Effector CD4-positive, alpha-beta T cell (primary cell): ENCODE data around the gene WDR37.
"Not testable (repeated sequence)": the region's sequence is repeated elsewhere in the genome, so short reads cannot be mapped to it uniquely, and the experiment has no call there.

ENCODE experiments used
- DNase-seq: peaks from one replicate; pipeline ENCODE4 v3.0.0-alpha.2; 2020
- total RNA-seq: gene quantifications from one replicate; lab custom pipeline; 2026; lab: John Stamatoyannopoulos, UW

The WDR37 gene
- 58.5 reads per million, percentile 72 among the genes with 10 or more reads in this experiment for total RNA-seq

DNA sequence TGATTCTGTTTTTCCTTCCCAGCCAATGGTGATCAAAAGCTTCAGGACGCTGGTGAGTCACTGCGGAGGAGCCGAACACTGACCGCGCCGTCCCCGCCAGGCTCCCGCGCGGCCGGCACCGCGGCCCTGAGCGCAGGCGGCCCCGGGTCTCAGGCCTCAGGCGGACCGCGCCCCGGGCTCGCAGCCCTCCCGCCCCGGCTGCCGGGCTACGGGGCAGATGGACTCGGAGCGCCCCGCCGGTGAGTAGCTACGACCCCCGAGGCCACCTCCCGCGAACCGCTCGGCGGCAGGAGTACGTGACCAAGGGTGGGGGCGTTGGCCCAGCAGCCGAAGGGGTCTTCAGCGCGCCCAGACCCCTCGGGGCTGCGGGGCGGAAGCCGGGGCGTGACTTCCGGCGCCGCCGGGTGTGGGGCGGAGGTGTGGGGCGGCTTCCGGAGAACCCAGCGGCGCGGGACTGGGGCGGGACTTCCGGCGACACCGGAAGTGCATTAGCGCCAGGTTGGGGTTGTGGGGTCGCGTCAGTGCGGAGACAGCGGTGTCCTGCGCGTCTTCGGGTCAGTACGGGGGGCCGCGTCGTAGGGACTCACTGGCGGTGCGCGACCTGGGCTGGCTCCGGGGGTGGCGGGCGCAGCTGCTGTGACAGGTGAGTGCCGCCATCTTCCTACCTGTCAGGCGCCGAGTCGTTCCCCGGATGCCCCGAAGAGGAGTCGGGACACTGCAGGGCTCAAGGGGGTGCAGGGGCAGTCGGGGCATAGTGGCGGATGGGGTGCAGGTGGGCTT is at the start of gene WDR37:
Gene WDR37 (plus strand): TSS at position 60 of the 780 bp plus-strand sequence. CDS start 15,771 bp downstream, outside the sequence.
- peak; percentile 88 for DNase-seq

- no peak for DNase-seq
These were observed 49.6 kb upstream of the WDR37 start for GRCh38 chr10:1006573-1006972.

- DNase-seq, result no peak
These were observed 48.6 kb upstream of the WDR37 start for GRCh38 chr10:1007583-1007982.

GRCh38 chr10:1009071-1009494 is 47.1 kb upstream of the WDR37 start:
- no peak for DNase-seq

GRCh38 chr10:1009947-1010346 is 46.2 kb upstream of the WDR37 start:
- not testable (repeated sequence) for DNase-seq

- DNase-seq, result no peak
These were observed 45.5 kb upstream of the WDR37 start for GRCh38 chr10:1010703-1011102.

- DNase-seq, result no peak
These were observed 44.5 kb upstream of the WDR37 start for GRCh38 chr10:1011696-1012095.

- DNase-seq, result no peak
These were observed 40.5 kb upstream of the WDR37 start for GRCh38 chr10:1015688-1016087.

GRCh38 chr10:1019362-1019761 is 36.8 kb upstream of the WDR37 start:
- no peak for DNase-seq

GRCh38 chr10:1020460-1020859 is 35.7 kb upstream of the WDR37 start:
- no peak for DNase-seq

DNA sequence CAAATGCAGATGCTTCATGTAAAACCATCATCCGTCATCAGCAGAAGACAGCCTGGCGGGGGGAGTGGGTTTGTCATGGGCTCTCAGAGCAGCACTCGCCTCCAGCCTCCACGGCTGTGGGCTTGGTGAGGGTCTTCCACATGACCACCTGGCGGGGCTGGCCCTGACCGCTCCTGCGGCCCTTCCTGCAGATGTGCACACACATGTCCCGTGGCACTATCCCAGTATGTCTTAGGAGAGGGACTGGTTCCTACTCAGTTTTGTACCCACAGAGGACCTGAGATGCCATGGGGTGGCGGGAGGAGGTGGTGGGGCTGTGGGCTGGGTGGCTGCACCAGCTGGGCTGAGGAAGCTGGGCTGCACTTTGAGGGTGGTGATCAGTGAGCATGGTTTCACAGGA is 35.2 kb upstream of the WDR37 start:
- DNase-seq, result no peak

GRCh38 chr10:1022413-1022812 is 33.8 kb upstream of the WDR37 start:
- DNase-seq, result no peak

DNA sequence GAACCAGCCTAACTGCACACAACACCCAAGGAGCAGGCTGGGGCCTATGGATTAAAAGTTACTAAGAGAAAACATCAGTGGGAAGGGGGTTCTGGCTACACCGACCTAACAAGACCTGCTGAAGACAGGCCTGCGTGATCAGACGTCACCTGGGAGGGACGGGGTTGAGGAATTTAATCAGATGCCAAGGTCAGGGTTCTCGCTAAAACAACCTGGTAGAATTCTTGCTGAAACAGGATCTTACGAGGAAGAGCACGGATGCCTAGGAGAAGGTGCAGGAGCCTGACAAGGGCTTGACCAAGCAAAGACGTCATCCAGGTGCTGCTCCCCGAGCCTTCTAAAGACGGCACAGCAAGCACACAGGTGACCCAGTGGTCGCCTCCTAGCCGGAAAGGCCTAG is 32.1 kb upstream of the WDR37 start:
- DNase-seq, result no peak

DNA sequence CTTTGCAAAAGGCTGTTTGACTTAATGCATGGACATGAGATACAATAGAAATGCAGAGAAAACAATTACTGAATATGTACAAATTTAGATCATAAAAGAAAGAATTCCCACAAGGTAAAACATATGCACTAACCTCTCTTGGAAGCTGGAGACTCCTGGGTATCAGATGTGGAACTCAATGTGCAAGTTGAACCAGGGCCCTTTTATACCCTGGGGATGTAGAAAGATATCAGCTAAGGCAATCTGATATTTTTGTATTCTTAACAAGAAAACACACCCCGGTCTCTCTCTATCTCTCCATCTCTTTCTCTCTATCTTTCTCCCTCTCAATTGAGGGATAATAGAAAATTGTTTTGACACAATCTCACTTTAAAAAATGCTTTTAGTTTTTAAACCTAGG is 30.5 kb upstream of the WDR37 start, which contains the start of gene IDI2:
Gene IDI2 (minus strand): TSS at position 177 of the 400 bp plus-strand sequence. CDS start 1,136 bp downstream, outside the sequence.
- no peak for DNase-seq

- no peak for DNase-seq
These were observed 29.6 kb upstream of the WDR37 start for GRCh38 chr10:1026578-1026977.

DNA sequence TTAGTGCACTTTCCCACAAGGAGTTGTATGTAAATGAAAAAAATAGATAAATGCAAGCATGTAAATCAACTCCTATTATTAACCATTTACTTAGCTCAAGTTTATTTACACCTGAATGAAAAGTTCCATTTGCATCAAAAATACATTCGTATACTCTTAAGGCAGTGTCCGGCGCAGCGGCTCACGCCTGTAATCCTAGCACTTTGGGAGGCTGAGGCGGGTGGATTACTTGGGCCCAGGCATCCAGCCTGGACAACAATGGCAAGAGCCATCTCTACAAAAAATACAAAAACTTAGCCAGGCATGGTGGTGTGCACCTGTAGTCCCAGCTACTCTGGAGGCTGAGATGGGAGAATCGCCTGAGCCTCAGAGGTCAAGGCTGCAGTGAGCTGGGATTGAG is 26.3 kb upstream of the WDR37 start:
- no peak for DNase-seq

GRCh38 chr10:1033601-1034000 is 22.6 kb upstream of the WDR37 start:
- DNase-seq, result no peak

GRCh38 chr10:1034758-1035157 is 21.4 kb upstream of the WDR37 start:
- no peak for DNase-seq

DNA sequence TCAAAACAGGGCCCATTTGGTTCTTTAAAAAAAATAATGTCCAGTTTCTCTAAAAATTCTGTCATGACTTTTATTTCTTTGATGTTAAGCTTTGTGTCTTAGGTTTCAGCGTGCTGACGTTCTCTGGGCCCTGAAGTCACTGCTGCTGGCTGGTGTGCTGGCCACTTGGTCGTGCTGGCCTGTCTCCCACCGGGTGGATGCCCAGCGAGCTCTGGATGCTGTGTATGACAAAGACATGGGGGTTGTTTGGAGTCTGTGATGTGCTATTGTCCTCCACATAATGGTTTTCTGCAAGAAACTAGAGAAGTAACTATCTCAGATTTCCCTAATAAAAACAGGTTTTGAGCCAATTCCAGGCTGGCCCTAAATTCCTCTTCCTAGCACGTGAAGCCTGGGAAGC is 21.0 kb upstream of the WDR37 start:
- DNase-seq, result no peak

DNA sequence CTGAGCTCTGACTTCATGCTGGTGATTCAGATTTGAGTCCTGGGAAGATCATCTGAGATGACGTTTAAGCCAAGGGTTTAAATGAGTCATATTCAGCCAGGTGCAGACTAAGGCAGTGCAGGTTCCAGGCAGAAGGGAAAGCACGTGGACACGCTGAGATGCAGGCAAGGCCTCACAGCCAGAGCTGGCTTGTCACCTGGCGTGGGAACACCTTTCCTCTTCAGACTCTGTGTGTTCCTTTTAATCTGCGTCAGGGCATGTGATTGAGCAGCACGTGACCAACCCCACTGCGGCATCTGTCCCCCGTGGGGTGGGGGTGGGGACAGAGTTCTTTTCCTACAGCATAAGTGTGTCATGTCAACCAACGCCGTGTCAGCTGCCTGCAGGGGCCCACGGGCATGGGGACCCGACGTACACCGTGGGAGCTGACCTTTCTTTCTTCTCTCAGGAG is 19.8 kb upstream of the WDR37 start:
- DNase-seq, result no peak

- no peak for DNase-seq
These were observed 19.1 kb upstream of the WDR37 start for GRCh38 chr10:1037098-1037497.

- not testable (repeated sequence) for DNase-seq
These were observed 17.4 kb upstream of the WDR37 start for GRCh38 chr10:1038769-1039168.

DNA sequence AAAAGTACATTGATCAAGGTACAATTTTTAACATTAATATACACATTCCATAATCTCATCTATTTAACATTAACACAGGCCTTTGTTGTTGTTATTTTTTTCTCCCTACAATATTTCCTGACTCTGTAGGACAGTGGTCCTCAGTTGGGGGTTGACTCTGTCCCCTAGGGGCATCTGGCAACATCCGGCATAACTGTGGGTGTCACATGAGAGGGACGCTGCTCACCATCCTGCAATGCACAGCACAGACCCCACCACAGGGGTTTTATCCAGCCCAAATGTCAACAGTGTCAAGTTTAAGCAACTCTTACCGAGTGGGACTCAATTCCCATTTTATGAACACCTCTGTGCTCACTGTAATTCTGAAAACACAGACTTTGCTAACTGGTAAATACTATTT is 16.1 kb upstream of the WDR37 start:
- DNase-seq, result no peak

DNA sequence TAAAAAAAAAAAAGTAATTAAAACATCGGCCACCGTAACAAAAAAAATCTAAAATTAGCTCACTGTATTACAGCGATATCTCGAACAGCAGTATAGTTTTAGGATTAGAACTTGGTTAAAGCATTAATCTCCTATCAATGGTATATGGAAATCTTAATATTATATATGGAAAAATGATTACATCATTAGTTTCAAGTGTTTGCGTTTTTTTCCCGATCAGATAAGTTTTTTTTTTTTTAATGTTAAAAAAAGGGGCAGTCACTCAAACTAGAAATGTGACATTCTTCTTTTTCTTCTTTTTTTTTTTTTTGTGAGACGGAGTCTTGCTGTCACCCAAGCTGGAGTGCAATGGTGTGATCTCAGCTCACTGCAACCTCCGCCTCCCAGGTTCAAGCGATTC is 14.7 kb upstream of the WDR37 start:
- no peak for DNase-seq

GRCh38 chr10:1043532-1043995 is 12.6 kb upstream of the WDR37 start:
- DNase-seq, result no peak
